ENCODE results near the gene CALN1.
"Not testable (repeated sequence)": the region's sequence is repeated elsewhere in the genome, so short reads cannot be mapped to it uniquely, and the experiment has no call there.

CALN1 gene

DNA sequence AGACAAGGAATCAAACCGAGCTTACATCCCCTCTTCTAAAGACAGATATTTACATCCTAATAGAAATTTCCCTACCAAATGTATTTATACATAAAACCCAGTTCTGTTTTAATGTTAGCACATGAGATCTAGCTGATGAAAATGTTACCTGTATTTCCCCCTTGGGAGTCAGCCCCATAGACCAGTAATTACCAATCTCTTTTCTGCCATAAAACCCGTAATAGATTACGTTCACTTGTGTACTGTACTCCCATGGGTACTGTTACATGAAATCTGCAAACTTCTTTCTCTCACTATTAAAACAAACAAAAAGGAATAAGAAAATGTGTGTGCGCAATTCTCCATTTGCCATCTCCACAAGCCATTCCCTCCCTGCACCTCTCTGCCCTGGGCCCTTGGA, 450.9 kb downstream of the CALN1 start:
- no peak for DNase-seq

DNA sequence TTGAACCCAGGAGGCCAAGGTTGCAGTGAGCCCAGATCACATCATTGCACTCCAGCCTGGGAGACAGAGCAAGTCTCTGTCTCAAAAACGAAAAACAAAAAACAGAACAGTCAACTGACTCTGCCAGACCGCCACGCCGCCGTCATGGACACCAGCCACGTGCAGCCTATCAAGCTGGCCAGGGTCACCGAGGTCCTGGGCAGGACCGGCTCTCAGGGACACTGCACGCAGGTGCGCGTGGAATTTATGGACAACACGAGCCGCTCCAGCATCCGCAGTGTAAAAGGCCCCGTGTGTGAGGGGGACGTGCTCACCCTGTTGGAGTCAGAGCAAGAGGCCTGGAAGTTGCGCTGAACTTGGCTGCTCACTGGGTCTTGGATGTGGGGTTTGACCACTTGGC, 470.0 kb downstream of the CALN1 start:
- no peak for DNase-seq

DNA sequence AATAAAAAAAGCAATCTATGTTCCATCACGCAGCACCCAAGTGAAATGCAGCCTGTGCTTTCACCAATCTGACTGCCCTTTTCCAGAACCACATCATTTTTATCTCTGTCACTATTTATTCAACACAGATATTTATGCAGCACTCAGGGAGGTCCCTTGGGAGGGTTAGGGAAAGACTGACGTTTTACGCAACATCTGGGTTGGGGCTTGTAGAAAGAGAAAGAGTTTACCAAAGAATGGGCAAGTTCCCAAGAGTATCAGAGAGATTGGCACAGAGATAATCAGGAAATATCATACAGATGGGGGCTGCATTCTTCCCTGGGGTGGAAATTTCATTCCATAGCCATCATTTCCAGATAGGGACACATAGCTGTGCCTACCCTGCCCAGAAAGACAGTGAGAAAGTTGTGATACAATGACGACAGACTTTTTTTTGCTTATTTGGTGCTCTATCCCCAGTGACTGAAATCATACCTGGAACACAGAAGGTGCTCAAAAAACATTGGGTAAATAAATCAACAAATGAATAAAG, 474.2 kb downstream of the CALN1 start:
- no peak for DNase-seq

DNA sequence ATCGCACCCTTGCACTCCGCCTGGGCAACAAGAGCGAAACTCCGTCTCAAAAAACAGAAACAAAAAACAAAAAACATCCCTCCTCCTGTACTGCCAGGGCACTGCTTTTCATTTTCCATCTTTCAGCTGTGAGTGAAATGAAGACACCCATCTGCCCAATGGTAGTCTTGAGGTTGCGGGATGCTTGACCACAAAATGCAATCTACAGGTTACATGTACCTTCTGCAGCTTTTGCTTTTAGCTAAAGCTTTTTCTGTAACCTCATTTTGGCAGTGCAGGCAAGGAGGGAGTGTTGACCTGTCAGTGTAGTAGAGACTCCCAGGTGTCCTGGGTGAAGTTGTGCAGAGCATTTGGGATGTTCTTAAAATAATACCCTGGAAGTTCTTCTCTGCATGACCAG, 476.5 kb downstream of the CALN1 start:
- DNase-seq: no peak

DNA sequence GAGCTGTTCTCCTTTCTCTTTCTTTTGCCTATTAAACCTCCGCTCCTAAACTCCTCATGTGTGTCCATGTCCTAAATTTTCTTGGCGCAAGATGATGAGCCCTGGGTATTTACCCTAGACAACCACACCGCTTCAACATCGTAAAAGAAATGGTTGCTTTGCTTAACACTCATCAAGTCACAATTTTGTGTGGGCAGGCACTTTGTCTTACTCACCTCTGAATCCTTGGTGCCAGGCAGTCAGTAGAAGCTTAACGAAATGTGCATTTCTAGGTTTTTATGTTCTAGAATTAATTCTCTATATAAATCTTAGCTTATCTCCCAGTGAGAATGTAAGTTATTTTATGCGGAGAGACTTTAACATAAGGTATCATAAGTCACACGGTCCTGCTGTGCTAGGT, 478.7 kb downstream of the CALN1 start:
- DNase-seq: no peak

DNA sequence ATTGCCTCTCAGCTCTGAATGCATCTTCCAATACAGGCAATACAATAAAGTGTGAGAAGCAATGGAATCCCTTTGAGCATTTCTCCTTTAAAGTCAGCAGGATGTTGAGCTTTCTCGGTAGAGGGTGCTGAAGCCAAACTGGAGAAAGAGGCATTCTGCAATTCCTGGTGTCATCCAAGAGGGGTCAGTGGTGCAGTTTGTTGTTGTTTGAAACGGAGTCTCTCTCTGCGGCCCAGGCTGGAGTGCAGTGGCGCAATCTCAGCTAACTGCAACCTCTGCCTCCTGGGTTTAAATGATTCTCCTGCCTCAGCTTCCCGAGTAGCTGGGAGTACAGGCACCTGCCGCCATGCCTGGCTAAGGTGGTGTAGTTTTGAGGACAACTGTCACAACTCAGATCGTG, 486.5 kb downstream of the CALN1 start:
- DNase-seq: no peak

DNA sequence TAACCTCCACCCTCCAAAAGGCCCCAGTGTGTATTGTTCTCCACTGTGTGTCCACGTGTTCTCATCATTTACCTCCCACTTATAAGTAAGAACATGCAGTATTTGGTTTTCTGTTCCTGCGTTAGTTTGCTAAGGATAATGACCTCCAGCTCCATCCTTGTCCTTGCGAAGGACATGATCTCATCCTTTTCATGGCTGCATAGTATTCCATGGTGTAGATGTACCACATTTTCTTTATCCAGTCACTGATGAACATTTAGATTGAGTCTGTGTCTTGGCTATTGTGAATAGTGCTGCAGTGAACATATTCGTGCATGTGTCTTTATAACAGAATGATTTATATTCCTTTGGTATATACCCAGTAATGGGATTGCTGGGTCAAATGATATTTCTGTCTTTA, 497.9 kb downstream of the CALN1 start:
- not testable (repeated sequence) for DNase-seq

DNA sequence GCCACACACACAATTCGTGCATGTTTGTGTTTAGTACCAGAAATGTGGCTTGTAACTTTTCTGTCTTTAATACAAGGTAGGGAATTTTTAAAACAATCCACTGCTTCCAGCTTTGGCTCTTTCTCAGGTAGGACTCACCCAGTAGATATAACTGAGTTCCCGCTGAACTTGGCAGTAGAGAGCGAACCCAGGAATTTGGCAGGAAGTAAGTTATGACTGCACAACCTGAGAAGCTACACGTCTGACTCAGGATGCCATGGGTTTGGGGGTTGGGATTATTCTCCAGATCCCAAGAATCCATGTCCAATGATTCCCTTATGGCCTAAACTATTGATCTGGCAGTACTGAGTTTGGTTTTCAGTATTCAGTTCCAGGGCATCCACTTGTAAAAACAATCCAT, 499.7 kb downstream of the CALN1 start:
- no peak for DNase-seq

DNA sequence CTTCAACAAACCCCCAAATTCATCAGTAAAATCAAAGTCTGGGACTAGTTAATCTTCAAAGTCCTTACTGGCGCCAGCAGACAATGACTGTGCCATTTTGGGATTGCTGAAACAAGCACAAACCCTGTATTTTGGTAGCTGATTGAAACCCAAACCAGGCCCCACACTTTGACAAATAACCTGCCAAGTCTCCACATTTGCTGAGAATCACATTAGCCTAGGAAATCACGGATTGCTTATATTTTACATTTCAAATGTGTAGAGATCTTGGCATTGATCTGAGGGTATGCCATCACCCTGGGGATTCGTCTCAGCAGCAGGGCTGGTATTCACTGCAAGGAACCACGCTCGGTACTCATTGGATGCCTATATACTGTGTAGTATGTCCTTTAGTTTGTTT, 501.1 kb downstream of the CALN1 start:
- DNase-seq: no peak

DNA sequence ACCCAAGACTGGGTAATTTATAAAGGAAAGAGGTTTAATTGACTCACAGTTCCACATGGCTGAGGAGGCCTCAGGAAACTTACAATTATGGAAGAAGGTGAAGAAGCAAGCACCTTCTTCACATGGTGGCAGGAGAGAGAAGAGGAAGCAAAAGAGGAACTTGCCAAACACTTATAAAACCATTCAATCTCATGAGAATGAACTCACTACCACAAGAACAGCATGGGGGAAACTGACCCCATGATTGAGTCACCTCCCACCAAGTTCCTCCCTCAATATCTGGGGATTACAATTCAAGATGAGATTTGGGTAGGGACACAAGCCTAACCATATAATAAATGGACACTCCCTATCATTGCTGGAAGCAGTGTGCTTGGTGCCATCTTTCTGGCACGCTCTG, 506.3 kb downstream of the CALN1 start:
- DNase-seq: peak in 1 of 2 donors; percentile 20

DNA sequence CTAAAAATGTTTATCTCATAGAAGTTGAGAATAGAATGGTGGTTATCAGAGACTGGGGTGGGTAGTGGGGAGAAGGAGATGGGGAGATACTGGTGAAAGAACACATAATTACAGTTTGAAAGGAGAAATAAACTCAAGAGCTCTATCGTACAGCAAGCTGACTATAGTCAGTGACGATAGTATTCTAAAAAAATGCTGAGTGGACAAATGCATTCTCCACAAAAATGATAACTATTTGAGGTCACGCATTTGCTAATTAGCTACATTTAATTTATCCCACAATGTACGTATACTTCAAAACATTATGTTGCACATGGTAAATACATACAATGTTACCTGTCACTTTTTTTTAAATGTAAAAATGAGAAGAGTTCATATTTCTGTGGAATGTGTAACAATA, 507.7 kb downstream of the CALN1 start:
- no peak for DNase-seq

DNA sequence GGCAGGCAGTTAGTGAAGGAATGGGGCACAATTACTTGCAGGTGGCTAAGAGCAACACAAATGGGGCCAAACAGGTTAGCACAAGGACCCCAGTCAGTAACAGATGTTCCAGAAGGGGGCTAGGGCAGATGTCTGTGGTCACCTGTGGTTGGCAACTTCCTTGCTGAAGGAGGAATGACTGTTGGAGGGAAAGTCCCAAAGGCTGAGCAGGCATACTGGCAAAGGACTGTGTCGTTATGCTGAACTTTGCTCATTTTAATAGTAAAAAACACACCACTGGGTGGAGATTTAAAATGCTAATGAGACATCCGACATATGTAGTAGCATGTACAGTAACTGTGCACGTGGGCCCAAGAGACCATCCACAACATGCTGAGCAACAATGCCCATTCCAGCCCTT, 511.6 kb downstream of the CALN1 start:
- DNase-seq: peak in 1 of 2 donors; percentile 68

DNA sequence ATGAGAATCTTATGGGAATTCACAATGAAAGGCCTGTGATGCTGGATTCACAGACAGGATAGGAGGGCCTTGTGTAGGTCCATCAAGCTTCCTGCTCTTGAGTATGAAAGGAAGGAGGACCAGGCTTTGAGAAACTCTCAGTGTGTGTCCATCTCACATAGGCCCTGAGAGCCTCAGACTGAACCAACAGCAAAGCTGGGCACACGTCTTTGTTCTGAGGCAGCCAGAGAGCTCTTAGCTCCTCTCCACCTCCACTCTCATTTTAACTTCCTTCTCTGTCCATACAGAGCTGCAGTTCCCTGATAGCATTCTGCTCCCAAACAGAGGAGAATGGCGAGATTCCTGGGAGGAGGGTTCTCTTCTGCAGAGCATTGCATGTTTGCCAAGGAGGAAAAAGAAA, 515.6 kb downstream of the CALN1 start:
- no peak for DNase-seq

DNA sequence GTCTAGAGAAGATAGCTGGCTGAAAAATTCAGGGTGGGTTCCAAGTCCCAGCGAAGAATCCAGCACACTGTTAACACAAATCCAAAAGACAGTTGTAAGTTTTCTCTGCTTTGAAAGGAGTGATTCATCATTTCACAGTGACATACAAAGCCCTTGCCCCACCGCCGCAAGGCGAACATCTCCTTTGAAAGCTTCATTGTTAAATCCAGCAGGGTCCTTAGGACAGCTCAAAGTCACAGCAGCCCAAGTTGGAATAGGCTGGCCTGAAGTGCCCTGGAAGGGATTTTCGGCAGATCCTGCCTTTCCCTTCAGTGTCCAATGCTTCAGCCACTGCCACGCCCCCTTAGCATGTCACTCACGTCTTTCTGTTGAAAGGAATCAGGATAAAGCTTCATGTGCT, 526.1 kb downstream of the CALN1 start:
- no peak for DNase-seq

DNA sequence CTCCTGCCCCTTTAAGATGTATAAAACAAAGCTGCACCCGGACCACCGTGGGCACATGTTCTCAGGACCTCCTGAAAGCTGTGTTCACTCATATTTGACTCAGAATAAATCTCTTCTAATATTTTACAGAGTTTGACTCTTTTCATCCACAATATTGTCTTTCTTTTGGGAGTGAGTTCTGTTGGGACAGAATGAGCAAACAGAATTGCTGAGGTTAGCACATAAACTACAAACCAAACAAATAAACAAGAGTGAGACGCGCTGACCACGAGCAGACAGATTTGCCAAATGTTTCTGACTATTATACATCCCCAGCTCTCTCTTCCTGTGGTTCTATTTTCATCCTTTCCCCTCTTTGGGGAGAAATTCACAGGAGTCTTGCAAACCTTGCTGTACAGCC, 526.7 kb downstream of the CALN1 start:
- DNase-seq: no peak

DNA sequence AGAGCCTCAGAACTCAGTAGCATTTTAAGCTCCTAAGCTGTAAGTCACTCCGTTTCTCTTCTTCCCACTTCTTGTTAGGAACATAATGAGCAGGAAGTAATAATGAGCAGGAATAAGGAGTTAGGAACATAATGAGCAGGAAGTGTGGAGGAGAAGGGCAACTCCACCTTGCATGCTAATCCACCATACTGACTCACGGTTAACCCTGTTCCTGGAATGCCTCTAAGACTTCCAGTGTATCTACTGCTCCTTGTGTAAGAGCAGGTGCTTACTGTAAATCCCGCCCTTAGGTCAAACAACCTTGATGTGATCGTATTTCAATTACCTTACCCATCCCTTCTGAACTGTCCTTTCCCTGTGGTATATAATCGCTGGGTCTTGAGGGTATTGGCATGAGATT, 528.7 kb downstream of the CALN1 start:
- no peak for DNase-seq

DNA sequence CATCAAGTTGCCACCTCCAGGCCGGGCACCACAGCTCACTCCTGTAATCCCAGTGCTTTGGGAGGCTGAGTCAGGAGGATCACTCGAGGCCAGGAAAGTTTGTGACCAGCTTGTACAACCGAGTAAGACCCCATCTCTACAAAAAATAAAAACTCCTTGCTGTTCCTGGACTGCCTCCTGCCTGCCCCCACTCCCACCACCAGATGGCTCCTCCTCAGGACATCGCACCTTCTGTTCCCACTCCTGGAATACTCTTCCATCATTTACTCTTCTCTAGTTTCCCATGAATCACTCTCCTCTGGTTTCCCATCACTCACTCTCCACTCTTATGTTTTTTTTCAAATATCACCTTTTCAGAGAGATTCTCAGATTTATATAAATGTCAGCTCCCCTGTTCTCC, 540.7 kb downstream of the CALN1 start:
- DNase-seq: no peak

DNA sequence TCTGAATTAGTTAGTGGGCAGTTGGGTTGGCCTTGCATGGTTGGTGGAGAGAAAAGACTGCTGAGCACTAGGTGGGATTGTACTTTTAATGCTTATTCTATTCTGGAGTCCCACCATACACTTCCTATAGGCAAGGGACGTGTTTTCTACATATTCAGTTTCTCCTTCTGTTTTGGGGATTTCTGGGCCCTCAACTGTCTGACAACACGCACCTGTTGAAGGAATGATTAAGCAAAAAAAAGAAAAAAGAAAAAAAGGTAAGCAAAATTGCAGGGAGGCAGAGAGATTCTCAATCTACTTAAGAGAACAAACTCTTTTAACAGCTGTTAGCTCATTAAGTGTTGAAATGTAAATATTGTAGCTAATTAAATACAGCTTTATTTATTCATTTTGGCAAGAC, 541.3 kb downstream of the CALN1 start:
- no peak for DNase-seq

DNA sequence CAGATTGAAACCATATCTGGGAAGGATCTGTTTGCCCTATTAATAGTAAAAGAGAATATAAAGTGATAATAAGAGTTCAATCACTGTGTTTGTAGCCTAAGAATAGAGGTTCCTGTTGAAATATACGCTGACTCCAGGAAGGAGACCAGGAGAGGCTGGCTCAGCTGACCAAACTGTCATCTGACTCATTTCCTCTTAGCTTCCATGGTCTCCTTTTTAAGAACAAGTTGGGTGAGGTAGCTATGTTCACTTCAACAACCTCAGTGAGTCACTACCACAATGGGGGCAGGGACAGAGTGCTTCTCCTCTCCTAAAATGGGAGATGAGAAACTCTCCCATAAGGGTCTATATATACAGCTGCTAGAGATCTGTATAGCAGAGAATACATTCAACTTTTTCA, 543.3 kb downstream of the CALN1 start:
- DNase-seq: peak in 1 of 2 donors; percentile 93

DNA sequence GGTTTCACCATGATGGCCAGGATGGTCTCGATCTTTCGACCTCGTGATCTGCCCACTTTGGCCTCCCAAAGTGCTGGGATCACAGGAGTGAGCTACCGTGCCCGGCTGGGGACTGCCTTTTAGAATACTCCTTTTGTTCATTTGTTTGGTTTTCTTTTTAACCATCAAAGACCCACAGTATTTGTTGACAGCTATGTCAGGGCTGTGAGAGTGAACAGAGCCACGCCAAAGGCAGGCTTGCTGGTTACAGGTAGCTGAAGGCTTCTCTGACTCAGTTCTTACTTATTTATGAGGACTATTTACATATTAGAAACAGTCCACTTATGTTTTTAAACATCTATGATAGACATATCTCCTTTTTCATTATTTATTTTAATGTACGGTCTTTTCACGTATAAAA, 544.5 kb downstream of the CALN1 start:
- DNase-seq: no peak

DNA sequence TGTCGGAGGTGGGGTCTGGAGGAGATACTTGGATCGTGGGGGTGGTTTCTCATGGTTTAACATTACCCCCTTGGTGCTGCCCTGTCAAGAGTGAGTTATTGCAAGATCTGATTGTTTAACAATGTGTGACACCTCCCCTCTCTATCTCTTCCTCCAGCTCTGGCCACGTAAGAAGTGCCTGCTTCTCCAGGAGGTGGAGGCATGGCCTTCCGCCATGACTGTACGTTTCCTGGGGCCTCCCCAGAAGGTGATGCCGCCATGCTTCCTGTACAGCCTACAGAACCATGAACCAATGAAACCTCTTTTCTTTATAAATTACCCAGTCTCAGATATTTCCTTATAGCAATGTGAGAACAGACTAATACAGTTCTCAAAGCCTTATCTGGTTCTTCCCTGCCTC, 547.0 kb downstream of the CALN1 start:
- DNase-seq: no peak

DNA sequence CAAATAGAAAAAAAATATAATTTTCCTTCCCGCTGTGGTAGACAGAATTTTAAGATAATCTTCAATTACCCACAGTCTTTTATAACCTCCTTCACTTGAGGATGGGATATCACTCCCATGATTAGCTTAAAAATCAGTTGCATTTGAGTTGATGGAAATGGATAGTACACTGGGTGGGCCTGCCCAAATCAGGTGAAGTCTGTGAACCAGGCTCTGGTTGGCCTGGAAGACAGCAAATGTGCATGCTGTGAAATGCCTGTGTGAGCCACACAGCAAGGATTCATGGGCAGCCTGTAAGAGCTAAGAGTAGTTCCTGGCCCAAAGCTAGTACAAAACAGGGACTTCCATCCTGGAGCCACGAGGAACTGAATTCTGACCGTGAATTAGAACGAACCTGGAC, 548.0 kb downstream of the CALN1 start:
- no peak for DNase-seq

DNA sequence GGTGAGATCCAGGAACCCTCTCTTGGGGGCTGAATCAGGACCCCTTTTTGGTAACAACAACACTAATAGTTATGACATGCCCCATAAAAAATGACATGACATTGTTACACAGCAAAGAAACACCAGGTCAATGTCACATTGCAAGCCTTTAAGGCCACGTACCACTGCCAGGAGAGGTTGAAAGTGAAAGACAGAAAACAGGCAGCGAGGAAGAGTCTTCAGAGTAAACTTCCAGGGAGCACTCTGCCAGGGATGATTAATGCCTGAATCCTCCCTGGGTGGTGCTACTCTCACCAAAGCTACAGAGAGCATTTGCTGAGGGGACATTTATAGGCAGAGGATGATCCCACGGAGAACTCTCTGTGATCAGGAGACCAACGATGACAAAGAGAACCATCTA, 551.6 kb downstream of the CALN1 start:
- no peak for DNase-seq

DNA sequence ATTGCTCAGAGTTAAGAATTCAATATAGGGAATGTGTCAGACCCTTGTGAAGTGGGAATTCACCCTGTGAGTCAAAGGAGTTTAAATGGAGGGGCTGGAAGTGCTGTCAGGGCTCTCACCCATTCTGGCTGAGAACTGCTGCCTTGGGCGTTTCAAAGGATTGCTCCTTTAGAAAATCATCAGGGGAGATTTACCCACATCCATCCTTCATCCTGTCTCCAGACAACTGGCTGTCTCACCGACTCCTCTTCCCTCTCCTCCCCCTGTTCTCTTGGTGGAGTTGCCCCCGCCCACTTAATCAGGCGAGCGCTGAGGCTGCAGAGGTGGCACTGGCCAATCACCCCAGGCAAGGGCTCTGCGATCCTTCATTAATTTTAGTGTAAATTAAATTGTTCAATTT, 554.8 kb downstream of the CALN1 start:
- no peak for DNase-seq

DNA sequence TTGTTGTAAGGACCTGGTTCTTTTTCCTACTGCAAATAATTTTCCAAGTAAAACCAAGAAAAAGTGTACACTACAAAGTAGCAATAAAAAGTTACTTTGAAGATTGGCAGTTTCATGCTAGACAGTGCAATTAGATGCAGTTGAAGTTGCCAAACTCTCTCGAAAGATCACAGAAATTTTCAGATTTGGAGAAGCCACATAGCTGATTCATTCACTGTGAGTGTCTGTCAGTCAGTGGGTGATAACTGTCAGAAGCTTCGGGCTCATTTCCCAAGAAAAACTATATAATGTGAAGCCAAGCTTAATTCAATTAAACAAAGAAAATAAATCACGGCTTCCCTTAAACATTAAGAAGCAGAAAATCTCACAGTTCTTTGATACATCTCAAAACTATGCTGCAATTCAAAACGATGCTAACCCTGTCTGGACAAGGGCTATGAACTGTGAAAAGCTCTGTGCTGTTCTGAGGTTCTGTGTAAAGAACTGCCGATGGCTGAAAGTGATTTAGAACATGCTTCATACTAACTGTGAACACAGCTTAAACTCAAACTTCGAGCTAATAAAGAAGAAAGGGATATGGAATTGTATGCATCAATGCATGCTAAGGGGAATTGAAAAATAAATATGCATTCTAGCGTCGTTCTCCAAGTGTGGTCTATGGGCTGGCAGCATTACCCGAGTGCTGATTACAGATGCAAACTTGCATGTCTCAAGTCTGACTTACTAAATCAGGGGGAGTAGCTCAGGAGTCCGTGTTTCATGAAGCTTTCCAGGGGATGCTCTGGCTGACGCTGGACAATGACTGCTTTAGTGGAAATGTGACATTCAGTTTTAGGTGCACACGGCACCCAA, 557.4 kb downstream of the CALN1 start:
- DNase-seq: no peak

All from bone marrow (tissue), 2 donors.